ENCODE measurements around the gene AOPEP. TPM values are rescaled to one million over a fixed set of nuclear protein-coding genes. Genes with fewer than 3 reads are reported as not detected.
A peak's percentile ranks its signal among the peaks of the same experiment; 100 is the strongest.

The AOPEP gene
- total RNA-seq, 1 experiment from 2014 or later = 15.0 TPM

- no CpG with 5 or more reads among the region's 20 CpGs for WGBS (ENCODE audit: extremely low coverage, insufficient read length, low lambda C conversion rate)
- Mint-ChIP-seq H3K4me1 (peaks cover 39% of the 10 kb centered on the region in 2 experiments), H3K27ac (peak overlapping the region; percentile 21 to 83 (median 77); a peak in 4 of 7 replicates), H3K36me3 (ENCODE audit: insufficient read depth in 1 of 3, low read depth in 3 of 3) (peaks cover 0 to 7% (median 2%) of the 10 kb centered on the region in 3 experiments; a peak in 5 of 7 replicates), H3K9me3 (no peaks in the 10 kb centered on the region), H3K27me3 (ENCODE audit: low read depth) (no peaks in the 10 kb centered on the region), H3K4me3 (no peak overlapping the region)
- no peak for TF ChIP-seq CTCF (conservative IDR thresholded peaks at IDR 0.05)
- Histone ChIP-seq H3K79me2 (ENCODE audit: insufficient read depth, low read length) (peaks cover 2% of the 10 kb centered on the region; the same call in 1 of the 2 replicates), H3K9ac (ENCODE audit: extremely low read depth, insufficient read length, low read length) (no peak overlapping the region), H3K27me3 (ENCODE audit: insufficient read depth, low read length) (no peaks in the 10 kb centered on the region), H3K4me1 (ENCODE audit: insufficient read depth, low read length) (no peaks in the 10 kb centered on the region), H4K91ac (ENCODE audit: insufficient read length, low read depth, low read length) (no peak overlapping the region), H3K27ac (ENCODE audit: insufficient read length, low read depth, low read length) (no peak overlapping the region), H4K5ac (ENCODE audit: insufficient read length, low read depth, low read length) (no peak overlapping the region), H2BK20ac (ENCODE audit: low read depth, low read length, poor library complexity, severe bottlenecking) (no peak overlapping the region), H2AFZ (ENCODE audit: low read length) (no peak overlapping the region), H3K56ac (ENCODE audit: insufficient read length, low read depth, low read length) (no peak overlapping the region), H3K9me3 (ENCODE audit: control insufficient read depth, low read depth, low read length) (no peaks in the 10 kb centered on the region), H3K14ac (ENCODE audit: insufficient read depth, low read length) (no peak overlapping the region), H2BK12ac (ENCODE audit: insufficient read length, low read depth, low read length) (no peak overlapping the region), H2AK5ac (ENCODE audit: insufficient read length, low read length) (no peak overlapping the region), H2BK5ac (ENCODE audit: insufficient read length, low read length) (no peak overlapping the region), H3K4ac (ENCODE audit: low read depth, low read length) (no peak overlapping the region), H4K8ac (replicated peaks; ENCODE audit: insufficient read length, low read depth, low read length) (no peak overlapping the region), H2BK120ac (ENCODE audit: low read depth, low read length, poor library complexity, severe bottlenecking) (no peak overlapping the region), H3K18ac (ENCODE audit: insufficient read length, low read depth, low read length) (no peak overlapping the region), H4K20me1 (ENCODE audit: control insufficient read depth, insufficient read depth, insufficient read length) (no peaks in the 10 kb centered on the region), H3T11ph (ENCODE audit: low read length) (no peak overlapping the region), H3K23me2 (ENCODE audit: insufficient read length, low read depth, low read length, poor library complexity, severe bottlenecking) (no peaks in the 10 kb centered on the region), H2BK15ac (ENCODE audit: low read depth, low read length) (no peak overlapping the region), H3K79me1 (ENCODE audit: insufficient read depth, low read depth, low read length, poor library complexity, severe bottlenecking) (no peaks in the 10 kb centered on the region), H3K23ac (ENCODE audit: insufficient read length, low read depth, low read length) (no peak overlapping the region), H3K4me2 (ENCODE audit: insufficient read depth, insufficient read length, low read length) (no peak overlapping the region)
- DNase-seq = no peak
These were observed 354.6 kb downstream of the AOPEP start for GRCh38 chr9:95080961-95081647.
